ENCODE measurements around the gene IL18. TPM values are rescaled to one million over a fixed set of nuclear protein-coding genes. Genes with fewer than 3 reads are reported as not detected.
"Not testable (repeated sequence)": the region's sequence is repeated elsewhere in the genome, so short reads cannot be mapped to it uniquely, and the experiment has no call there.

IL18 gene
- total and polyA plus RNA-seq, 2 of the 8 experiments (the other 6 are each of a cell fraction or from before 2014, with no cell fraction given): 0.29 to 0.84 TPM

GRCh38 chr11:112162200-112162599 is 1.7 kb downstream of the IL18 start:
- H4K5ac ChIP-seq (ENCODE audit: insufficient read length, low read depth, low read length); H3K23me2 ChIP-seq (ENCODE audit: low read depth, low read length); H2BK20ac ChIP-seq (ENCODE audit: low read length); H2BK12ac ChIP-seq (ENCODE audit: low read depth, low read length); FAIRE-seq; H3K4me3 ChIP-seq (ENCODE audit: extremely low read depth in 1 of 4, insufficient read depth in 2 of 4, low read depth in 3 of 4, low read length in 4 of 4); H2AFZ ChIP-seq (ENCODE audit: low read length); H3K4ac ChIP-seq (replicated peaks; ENCODE audit: insufficient read length, low read depth, low read length); DNase-seq (ENCODE audit: low read depth in 1 of 2, low spot score in 2 of 2); H3K27ac ChIP-seq (ENCODE audit: low read depth, low read length); H2AK5ac ChIP-seq (ENCODE audit: low read depth, low read length); H3K9me3 ChIP-seq (ENCODE audit: insufficient read depth in 2 of 2, low read depth in 1 of 2, low read length in 1 of 2); H2BK5ac ChIP-seq (ENCODE audit: low read depth, low read length); H3K56ac ChIP-seq (replicated peaks; ENCODE audit: insufficient read length, low read depth, low read length); H3K79me1 ChIP-seq (ENCODE audit: low read depth, low read length); H2BK120ac ChIP-seq (replicated peaks; ENCODE audit: low read depth, low read length); H4K91ac ChIP-seq (replicated peaks; ENCODE audit: insufficient read length, low read length); H3K27me3 ChIP-seq (replicated peaks in 1 of 4; ENCODE audit: control insufficient read depth in 3 of 4, extremely low read depth in 1 of 4, insufficient read depth in 3 of 4, low read length in 3 of 4); H4K20me1 ChIP-seq (replicated peaks in 1 of 2; ENCODE audit: control insufficient read depth in 1 of 2, insufficient read depth in 2 of 2, low read length in 2 of 2); H3K23ac ChIP-seq (ENCODE audit: insufficient read length); H3K14ac ChIP-seq (ENCODE audit: insufficient read length); H2BK15ac ChIP-seq (ENCODE audit: low read length); H3K79me2 ChIP-seq (ENCODE audit: control insufficient read depth in 1 of 2, insufficient read depth in 2 of 2, low read length in 2 of 2); H3K36me3 ChIP-seq (ENCODE audit: control insufficient read depth in 2 of 4, insufficient read depth in 4 of 4, low read length in 3 of 4); H3K18ac ChIP-seq (ENCODE audit: extremely low read depth, low read length); H4K8ac ChIP-seq (ENCODE audit: extremely low read depth, insufficient read depth, low read length); POLR2A ChIA-PET (ENCODE audit: partially characterized antibody); H3K4me1 ChIP-seq (replicated peaks in 1 of 4; ENCODE audit: control insufficient read depth in 3 of 4, insufficient read depth in 4 of 4, low read length in 3 of 4); H3K9ac ChIP-seq (replicated peaks in 1 of 4; ENCODE audit: extremely low read depth in 1 of 4, low read depth in 3 of 4, low read length in 3 of 4); H3K4me2 ChIP-seq (ENCODE audit: insufficient read depth in 1 of 2, low read depth in 2 of 2, low read length in 2 of 2): not testable (repeated sequence)
- CTCF ChIA-PET (ENCODE audit: partially characterized antibody): interaction anchor here (2.5 to 3.5 kb wide), 2 partner anchors 9 to 48 kb away, joined by 5 to 15 read pairs; no protein-coding TSS in a partner anchor
- WGBS, 2 experiments (ENCODE audit: extremely low coverage in 1 of 2, insufficient coverage in 1 of 2, insufficient read length in 1 of 2, insufficient replicate concordance in 2 of 2, low coverage in 1 of 2, low lambda C conversion rate in 2 of 2, missing lambda C conversion rate in 1 of 2): no CpG with 5 or more reads among the region's 1 CpG

All from H1 (cell line).